ENCODE results near the gene TMEFF2.

TMEFF2 gene

DNA sequence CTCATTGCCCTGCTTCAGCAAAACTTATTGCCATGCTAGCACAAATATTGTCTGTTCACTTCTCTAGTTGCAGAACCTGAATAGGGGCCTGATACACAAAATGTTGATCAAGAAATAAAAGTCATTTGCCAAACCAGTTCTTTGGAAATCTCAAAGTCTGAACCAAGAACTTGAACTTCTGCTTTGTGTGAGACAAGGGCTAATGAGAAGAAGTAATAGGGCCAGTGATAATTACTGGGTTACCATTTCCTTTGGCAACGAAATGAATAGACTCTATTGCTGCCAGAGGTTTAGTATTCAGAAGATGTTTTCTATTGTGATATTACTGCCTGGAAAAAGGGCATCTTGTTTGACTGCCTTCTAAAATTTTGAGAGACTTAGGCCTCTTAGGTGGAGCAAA is 35.0 kb downstream of the TMEFF2 start:
- H3K4me3 ChIP-seq (ENCODE audit: low read depth, low read length): no peak overlapping the region
- peak; percentile 49 for DNase-seq (ENCODE audit: low read depth)
- TF ChIP-seq, protein P1, sequence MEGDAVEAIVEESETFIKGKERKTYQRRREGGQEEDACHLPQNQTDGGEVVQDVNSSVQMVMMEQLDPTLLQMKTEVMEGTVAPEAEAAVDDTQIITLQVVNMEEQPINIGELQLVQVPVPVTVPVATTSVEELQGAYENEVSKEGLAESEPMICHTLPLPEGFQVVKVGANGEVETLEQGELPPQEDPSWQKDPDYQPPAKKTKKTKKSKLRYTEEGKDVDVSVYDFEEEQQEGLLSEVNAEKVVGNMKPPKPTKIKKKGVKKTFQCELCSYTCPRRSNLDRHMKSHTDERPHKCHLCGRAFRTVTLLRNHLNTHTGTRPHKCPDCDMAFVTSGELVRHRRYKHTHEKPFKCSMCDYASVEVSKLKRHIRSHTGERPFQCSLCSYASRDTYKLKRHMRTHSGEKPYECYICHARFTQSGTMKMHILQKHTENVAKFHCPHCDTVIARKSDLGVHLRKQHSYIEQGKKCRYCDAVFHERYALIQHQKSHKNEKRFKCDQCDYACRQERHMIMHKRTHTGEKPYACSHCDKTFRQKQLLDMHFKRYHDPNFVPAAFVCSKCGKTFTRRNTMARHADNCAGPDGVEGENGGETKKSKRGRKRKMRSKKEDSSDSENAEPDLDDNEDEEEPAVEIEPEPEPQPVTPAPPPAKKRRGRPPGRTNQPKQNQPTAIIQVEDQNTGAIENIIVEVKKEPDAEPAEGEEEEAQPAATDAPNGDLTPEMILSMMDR (IDR thresholded peaks at IDR 0.05; ENCODE audit: control insufficient read depth, extremely low read depth, insufficient read depth): no peak

DNA sequence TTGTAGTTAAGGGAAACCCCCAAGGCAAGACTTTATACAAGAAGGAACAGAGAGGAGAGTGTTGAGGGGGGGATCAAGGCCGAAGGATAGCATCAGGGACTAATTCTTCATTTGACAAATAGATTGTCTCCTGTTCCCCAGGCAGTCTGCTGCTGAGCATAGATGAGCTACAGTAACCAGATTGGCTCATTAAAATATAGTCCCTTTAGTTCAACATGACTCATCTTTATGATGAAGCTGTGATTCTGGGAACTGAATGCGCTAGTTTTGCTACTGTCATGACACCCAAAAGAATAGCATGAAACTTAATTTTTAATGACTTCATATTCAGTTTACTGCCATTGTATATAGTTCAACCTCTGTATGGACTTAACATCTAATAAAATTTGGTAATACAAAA is 35.5 kb downstream of the TMEFF2 start:
- no peak overlapping the region for H3K4me3 ChIP-seq (ENCODE audit: low read depth, low read length)
- TF ChIP-seq, protein P1 (IDR thresholded peaks at IDR 0.05; ENCODE audit: control insufficient read depth, extremely low read depth, insufficient read depth): no peak
- no peak for DNase-seq (ENCODE audit: low read depth)

DNA sequence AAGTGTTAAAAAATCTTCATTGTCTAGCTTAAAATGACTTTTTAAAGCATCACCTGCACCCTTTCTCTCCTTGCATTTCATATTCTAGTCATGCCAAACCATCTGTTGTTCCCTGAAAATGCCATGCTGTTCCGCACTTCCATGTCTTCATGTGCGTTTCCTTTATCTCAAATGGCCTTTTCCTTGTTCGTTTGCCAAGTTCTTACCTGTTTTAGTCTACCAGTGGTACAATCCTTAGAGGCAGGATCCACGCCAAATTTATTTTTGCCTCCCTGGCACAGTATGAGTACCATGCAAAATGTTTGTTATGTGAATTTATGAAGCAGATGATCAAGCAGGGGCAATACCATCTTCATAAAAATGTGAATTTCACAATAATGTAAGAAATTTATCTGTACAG is 37.0 kb downstream of the TMEFF2 start:
- DNase-seq (ENCODE audit: low read depth): peak; percentile 3
- TF ChIP-seq, protein P1 (IDR thresholded peaks at IDR 0.05; ENCODE audit: control insufficient read depth, extremely low read depth, insufficient read depth): no peak
- no peak overlapping the region for H3K4me3 ChIP-seq (ENCODE audit: low read depth, low read length)

DNA sequence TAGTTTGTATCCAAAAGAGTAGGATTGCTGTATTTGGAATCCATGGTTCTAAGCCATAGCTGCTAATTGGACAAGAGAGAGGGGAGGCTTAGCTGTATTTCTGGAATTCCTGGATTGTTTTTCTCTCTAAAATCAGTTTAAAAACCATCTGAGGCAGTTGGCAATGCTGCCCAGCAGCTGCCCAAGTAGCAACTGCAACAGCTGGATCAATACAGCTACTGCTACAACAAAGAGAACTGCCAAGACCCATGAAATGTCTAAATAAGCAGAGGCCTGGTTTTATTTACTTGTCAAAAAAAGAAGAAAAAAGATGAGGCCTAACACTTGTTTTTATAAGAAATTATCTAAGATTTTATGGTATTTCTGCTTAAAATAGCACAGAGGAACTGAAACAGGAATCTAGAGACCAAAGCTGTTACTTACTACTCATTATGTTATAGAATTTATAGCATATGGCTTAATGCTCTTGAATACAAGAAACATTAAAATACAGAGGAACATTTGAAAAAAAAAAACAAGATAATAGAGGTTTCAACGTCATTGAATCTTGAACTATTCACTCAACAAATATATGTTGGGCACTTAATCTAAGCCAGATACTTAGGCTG is 39.1 kb downstream of the TMEFF2 start:
- no peak for DNase-seq (ENCODE audit: low read depth)
- no peak overlapping the region for H3K4me3 ChIP-seq (ENCODE audit: low read depth, low read length)
- TF ChIP-seq, protein P1 (IDR thresholded peaks at IDR 0.05; ENCODE audit: control insufficient read depth, extremely low read depth, insufficient read depth): no peak

DNA sequence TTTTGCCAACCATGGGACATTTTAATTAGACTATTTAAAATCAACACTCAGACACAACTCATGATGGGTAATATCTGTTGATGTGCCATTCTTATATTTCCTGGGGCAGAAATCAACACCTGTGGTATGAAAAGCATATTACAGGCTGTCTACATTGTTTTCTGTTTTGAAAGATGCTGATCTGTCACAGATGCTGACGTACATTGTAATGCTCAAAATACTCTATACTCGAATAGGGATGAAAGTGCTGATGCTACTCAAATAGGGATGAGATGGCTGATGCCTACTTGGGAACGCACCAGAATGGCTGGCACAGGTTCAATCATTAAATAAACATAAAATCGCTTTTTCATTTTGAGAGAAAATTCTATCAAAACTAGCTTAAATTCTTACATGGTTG is 41.2 kb downstream of the TMEFF2 start:
- no peak for DNase-seq (ENCODE audit: low read depth)
- TF ChIP-seq, protein P1 (IDR thresholded peaks at IDR 0.05; ENCODE audit: control insufficient read depth, extremely low read depth, insufficient read depth): no peak
- no peak overlapping the region for H3K4me3 ChIP-seq (ENCODE audit: low read depth, low read length)

DNA sequence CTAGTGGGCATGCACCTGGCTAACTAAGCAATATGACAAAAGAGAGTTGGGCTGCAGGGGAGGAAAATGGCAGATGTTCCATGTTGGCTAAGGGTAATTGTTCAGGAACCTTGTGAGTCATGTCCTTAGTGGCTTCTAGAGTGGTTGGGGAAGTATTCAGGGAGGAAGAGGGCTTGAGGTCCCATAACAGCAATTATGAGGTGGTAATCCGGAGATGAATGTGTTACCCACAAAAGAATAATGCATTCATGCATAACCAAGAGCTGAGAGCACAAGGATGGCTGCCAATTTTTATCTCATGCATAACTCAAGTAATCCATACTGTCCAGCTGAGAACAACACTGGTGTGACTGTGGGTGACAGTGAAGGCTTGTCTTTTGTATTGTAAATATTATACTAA is 42.9 kb downstream of the TMEFF2 start:
- DNase-seq (ENCODE audit: low read depth): no peak
- no peak overlapping the region for H3K4me3 ChIP-seq (ENCODE audit: low read depth, low read length)
- TF ChIP-seq, protein P1 (IDR thresholded peaks at IDR 0.05; ENCODE audit: control insufficient read depth, extremely low read depth, insufficient read depth): no peak

DNA sequence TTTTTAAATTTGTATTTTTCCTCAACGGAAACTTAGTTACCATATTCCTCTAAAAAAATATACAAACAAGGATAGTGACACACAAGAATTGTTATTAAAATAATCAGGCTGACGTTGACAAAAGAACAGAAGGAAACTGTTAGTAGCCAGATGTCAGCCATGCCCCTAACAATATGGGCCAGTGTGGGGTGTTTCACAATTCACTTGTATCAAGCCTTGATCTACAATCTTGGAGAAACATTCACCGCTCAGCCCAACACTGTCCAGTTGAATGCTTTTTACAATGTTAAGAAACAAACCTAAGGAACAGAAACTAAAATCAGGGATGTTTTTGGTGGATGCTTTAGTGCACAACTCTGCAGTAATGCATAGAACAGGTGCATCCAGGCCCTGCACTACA is 44.6 kb downstream of the TMEFF2 start:
- TF ChIP-seq, protein P1 (IDR thresholded peaks at IDR 0.05; ENCODE audit: control insufficient read depth, extremely low read depth, insufficient read depth): no peak
- no peak overlapping the region for H3K4me3 ChIP-seq (ENCODE audit: low read depth, low read length)
- no peak for DNase-seq (ENCODE audit: low read depth)
